Ishikawa (cell line): ENCODE measurements around the gene ACSL6.

Source experiments
- CEBPB ChIP-seq: IDR thresholded peaks from 2 replicates; pipeline ENCODE4 v1.6.1; 2012
- CREB1 ChIP-seq: IDR thresholded peaks from 2 replicates; pipeline ENCODE4 v1.6.1; 2012; ENCODE audit warnings: low read depth
- EGR1 ChIP-seq: IDR thresholded peaks from 2 replicates; pipeline ENCODE4 v1.6.1; 2012
- EP300 ChIP-seq: IDR thresholded peaks from 2 replicates; pipeline ENCODE4 v1.6.1; 2012; ENCODE audit warnings: borderline replicate concordance
- FOXM1 ChIP-seq: IDR thresholded peaks from 2 replicates; pipeline ENCODE4 v1.6.1; 2012; ENCODE audit warnings: low read depth, borderline replicate concordance
- MAX ChIP-seq: IDR thresholded peaks from 2 replicates; pipeline ENCODE4 v1.6.1; 2012
- NFIC ChIP-seq: IDR thresholded peaks from 2 replicates; pipeline ENCODE4 v1.6.1; 2012
- RAD21 ChIP-seq: IDR thresholded peaks from 2 replicates; pipeline ENCODE4 v1.6.1; 2012; ENCODE audit warnings: low read depth
- TAF1 ChIP-seq: IDR thresholded peaks from 2 replicates; pipeline ENCODE4 v1.6.1; 2012; ENCODE audit warnings: low read depth, mild to moderate bottlenecking
- TCF12 ChIP-seq: IDR thresholded peaks from 2 replicates; pipeline ENCODE4 v1.6.1; 2012; ENCODE audit warnings: low read depth
- TEAD4 ChIP-seq: IDR thresholded peaks from 2 replicates; pipeline ENCODE4 v1.6.1; 2012
- YY1 ChIP-seq: IDR thresholded peaks from 2 replicates; pipeline ENCODE4 v1.6.1; 2012; ENCODE audit warnings: low read depth
- ZBTB7A ChIP-seq: IDR thresholded peaks from 2 replicates; pipeline ENCODE4 v1.6.1; 2012; ENCODE audit warnings: low read depth
- TF ChIP-seq, protein P1 (sequence below): IDR thresholded peaks from 2 replicates; pipeline ENCODE4 v1.6.1; 2012; ENCODE audit warnings: low read depth, mild to moderate bottlenecking
- TF ChIP-seq, protein P2 (sequence below): IDR thresholded peaks from 2 replicates; pipeline ENCODE4 v1.6.1; 2012

The ACSL6 gene

DNA sequence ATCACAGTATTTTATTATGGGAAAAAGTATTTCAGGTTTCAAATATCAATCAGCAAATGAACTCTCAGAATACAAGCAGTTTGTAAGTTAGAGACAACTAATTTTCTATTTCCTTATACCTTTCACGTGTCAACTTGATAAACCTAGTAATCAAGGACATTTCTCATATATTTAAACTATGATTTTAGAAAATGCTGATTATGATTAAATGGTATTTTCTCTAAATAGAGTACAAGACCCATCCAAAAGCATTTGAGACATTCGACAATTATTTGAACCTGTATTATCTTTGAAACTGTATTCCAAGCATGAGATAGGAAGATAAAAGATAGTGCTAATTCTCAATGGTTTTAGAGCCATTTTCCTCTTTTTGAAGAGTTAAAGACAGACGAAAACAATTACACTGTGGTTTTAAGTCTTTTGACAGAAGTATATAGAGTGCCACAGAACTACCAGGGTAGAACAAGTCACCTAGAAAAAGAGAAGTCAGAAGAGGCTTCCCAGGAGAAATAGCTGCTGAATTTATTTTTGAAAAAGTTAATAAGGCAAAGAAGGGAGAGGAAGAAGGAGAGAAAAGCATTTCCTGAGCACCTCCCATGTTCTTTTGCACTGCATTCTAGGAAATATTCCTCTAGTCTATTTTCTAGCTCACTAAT, 71.6 kb downstream of the ACSL6 start:
- TF ChIP-seq NFIC = no peak
- TF ChIP-seq TCF12 = no peak
- TF ChIP-seq, protein P1, sequence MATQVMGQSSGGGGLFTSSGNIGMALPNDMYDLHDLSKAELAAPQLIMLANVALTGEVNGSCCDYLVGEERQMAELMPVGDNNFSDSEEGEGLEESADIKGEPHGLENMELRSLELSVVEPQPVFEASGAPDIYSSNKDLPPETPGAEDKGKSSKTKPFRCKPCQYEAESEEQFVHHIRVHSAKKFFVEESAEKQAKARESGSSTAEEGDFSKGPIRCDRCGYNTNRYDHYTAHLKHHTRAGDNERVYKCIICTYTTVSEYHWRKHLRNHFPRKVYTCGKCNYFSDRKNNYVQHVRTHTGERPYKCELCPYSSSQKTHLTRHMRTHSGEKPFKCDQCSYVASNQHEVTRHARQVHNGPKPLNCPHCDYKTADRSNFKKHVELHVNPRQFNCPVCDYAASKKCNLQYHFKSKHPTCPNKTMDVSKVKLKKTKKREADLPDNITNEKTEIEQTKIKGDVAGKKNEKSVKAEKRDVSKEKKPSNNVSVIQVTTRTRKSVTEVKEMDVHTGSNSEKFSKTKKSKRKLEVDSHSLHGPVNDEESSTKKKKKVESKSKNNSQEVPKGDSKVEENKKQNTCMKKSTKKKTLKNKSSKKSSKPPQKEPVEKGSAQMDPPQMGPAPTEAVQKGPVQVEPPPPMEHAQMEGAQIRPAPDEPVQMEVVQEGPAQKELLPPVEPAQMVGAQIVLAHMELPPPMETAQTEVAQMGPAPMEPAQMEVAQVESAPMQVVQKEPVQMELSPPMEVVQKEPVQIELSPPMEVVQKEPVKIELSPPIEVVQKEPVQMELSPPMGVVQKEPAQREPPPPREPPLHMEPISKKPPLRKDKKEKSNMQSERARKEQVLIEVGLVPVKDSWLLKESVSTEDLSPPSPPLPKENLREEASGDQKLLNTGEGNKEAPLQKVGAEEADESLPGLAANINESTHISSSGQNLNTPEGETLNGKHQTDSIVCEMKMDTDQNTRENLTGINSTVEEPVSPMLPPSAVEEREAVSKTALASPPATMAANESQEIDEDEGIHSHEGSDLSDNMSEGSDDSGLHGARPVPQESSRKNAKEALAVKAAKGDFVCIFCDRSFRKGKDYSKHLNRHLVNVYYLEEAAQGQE = no peak
- no peak for TF ChIP-seq EGR1

DNA sequence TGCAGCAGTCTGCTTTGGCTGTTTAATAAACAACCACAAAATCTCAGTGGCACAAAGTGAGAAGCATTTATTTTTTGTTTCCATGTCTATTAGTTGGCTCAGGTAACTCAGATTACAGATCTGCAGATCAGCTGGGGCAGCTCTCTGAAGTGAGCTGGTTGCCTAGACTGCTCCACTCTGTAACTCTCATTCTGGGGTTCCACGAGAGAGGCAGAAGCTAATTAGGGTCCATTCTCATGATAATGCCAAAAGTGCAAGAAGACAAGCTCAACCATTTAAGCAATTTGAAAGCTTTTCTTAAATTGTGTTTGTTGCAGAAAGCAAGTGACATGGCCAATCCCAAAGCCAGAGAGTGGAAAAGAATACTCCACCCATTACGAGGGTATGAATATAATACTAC, 79.2 kb downstream of the ACSL6 start:
- TF ChIP-seq TCF12 = no peak
- no peak for TF ChIP-seq EGR1
- TF ChIP-seq NFIC = no peak
- TF ChIP-seq YY1 = no peak
- no peak for TF ChIP-seq MAX
- no peak for TF ChIP-seq EP300
- TF ChIP-seq, protein P2, sequence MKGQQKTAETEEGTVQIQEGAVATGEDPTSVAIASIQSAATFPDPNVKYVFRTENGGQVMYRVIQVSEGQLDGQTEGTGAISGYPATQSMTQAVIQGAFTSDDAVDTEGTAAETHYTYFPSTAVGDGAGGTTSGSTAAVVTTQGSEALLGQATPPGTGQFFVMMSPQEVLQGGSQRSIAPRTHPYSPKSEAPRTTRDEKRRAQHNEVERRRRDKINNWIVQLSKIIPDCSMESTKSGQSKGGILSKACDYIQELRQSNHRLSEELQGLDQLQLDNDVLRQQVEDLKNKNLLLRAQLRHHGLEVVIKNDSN = no peak
- no peak for TF ChIP-seq TEAD4
- TF ChIP-seq CEBPB = no peak
- no peak for TF ChIP-seq FOXM1
- no peak for TF ChIP-seq TAF1
- no peak for TF ChIP-seq CREB1
- TF ChIP-seq RAD21 = no peak
- TF ChIP-seq, protein P1 = no peak
- TF ChIP-seq ZBTB7A = no peak

DNA sequence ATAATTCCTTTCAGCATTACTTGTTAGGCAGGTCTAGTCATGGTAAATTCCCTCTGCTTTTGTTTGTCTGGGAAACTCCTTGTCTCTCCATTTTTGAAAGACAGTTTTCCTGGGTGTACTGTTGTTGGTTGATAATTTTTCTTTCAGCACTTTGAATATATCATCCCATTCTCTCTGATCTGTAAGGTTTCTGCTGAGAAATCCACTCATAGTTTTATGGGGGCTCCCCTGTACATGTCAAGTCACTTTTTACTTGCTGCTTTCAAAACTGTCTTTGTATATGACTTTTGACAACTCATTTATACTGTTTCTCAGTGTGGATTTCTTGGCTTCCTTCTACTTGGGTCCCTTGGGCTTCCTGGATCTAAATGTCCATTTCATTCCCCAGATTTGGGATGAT, 82.5 kb downstream of the ACSL6 start:
- TF ChIP-seq TCF12 = no peak
- TF ChIP-seq FOXM1 = no peak
- TF ChIP-seq, protein P2 = no peak
- no peak for TF ChIP-seq ZBTB7A
- TF ChIP-seq EGR1 = no peak
- no peak for TF ChIP-seq CEBPB
- no peak for TF ChIP-seq RAD21
- no peak for TF ChIP-seq TAF1
- TF ChIP-seq TEAD4 = no peak
- TF ChIP-seq MAX = no peak
- no peak for TF ChIP-seq NFIC
- TF ChIP-seq, protein P1 = no peak
- TF ChIP-seq YY1 = no peak
- no peak for TF ChIP-seq CREB1
- TF ChIP-seq EP300 = no peak

GRCh38 chr5:131926168-131926567, 85.3 kb downstream of the ACSL6 start:
- TF ChIP-seq, protein P2 = no peak
- no peak for TF ChIP-seq FOXM1
- TF ChIP-seq MAX = no peak
- TF ChIP-seq YY1 = no peak
- no peak for TF ChIP-seq ZBTB7A
